GM18907 (cell line): ENCODE results near the gene WBP11.
"Not testable (repeated sequence)": the region's sequence is repeated elsewhere in the genome, so short reads cannot be mapped to it uniquely, and the experiment has no call there.

Source experiments
- ATAC-seq: cut with Tn5 transposase; IDR thresholded peaks from one replicate; pipeline ENCODE4 v1.9.1; 2021; ENCODE audit warnings: mild to moderate bottlenecking, moderate library complexity; ENCODE audit not compliant: unreplicated experiment

WBP11 gene

GRCh38 chr12:14774074-14774905, 29.0 kb downstream of the WBP11 start:
- peak; percentile 64 for ATAC-seq

- ATAC-seq = peak; percentile 24
These were observed 29.6 kb downstream of the WBP11 start for GRCh38 chr12:14773685-14774073.

GRCh38 chr12:14772946-14773345, 30.3 kb downstream of the WBP11 start:
- no peak for ATAC-seq

- no peak for ATAC-seq
These were observed 31.6 kb downstream of the WBP11 start for GRCh38 chr12:14771651-14772137.

GRCh38 chr12:14770496-14771461, 32.5 kb downstream of the WBP11 start:
- peak; percentile 30 for ATAC-seq

- ATAC-seq = peak; percentile 50
These were observed 33.2 kb downstream of the WBP11 start for GRCh38 chr12:14769969-14770495.

- ATAC-seq = peak; percentile 3
These were observed 33.8 kb downstream of the WBP11 start for GRCh38 chr12:14769466-14769968.

- ATAC-seq = no peak
These were observed 34.4 kb downstream of the WBP11 start for GRCh38 chr12:14768823-14769405.

GRCh38 chr12:14767617-14768016, 35.7 kb downstream of the WBP11 start:
- no peak for ATAC-seq

GRCh38 chr12:14766649-14767215, 36.5 kb downstream of the WBP11 start:
- ATAC-seq = no peak

- ATAC-seq = not testable (repeated sequence)
These were observed 37.3 kb downstream of the WBP11 start for GRCh38 chr12:14766020-14766419.

GRCh38 chr12:14765398-14765797, 37.9 kb downstream of the WBP11 start:
- no peak for ATAC-seq

- ATAC-seq = not testable (repeated sequence)
These were observed 43.5 kb downstream of the WBP11 start for GRCh38 chr12:14759711-14760280.

GRCh38 chr12:14756334-14757143, 46.7 kb downstream of the WBP11 start:
- no peak for ATAC-seq

- no peak for ATAC-seq
These were observed 51.3 kb downstream of the WBP11 start for GRCh38 chr12:14751986-14752385.

GRCh38 chr12:14743061-14743460, 60.2 kb downstream of the WBP11 start:
- no peak for ATAC-seq

- no peak for ATAC-seq
These were observed 61.3 kb downstream of the WBP11 start for GRCh38 chr12:14741942-14742341.

- peak; percentile 48 for ATAC-seq
These were observed 62.1 kb downstream of the WBP11 start for GRCh38 chr12:14741153-14741552.

- ATAC-seq = not testable (repeated sequence)
These were observed 66.8 kb downstream of the WBP11 start for GRCh38 chr12:14736441-14736840.
